DMS153 treated with DMSO at 0.1 percent for 48 hours (cell line): ENCODE measurements around the gene MEX3B.

Experiments used
- DNase-seq: peaks from one replicate; lab custom pipeline; 2025; ENCODE audit not compliant: unreplicated experiment; lab: John Stamatoyannopoulos, UW

The MEX3B gene

DNA sequence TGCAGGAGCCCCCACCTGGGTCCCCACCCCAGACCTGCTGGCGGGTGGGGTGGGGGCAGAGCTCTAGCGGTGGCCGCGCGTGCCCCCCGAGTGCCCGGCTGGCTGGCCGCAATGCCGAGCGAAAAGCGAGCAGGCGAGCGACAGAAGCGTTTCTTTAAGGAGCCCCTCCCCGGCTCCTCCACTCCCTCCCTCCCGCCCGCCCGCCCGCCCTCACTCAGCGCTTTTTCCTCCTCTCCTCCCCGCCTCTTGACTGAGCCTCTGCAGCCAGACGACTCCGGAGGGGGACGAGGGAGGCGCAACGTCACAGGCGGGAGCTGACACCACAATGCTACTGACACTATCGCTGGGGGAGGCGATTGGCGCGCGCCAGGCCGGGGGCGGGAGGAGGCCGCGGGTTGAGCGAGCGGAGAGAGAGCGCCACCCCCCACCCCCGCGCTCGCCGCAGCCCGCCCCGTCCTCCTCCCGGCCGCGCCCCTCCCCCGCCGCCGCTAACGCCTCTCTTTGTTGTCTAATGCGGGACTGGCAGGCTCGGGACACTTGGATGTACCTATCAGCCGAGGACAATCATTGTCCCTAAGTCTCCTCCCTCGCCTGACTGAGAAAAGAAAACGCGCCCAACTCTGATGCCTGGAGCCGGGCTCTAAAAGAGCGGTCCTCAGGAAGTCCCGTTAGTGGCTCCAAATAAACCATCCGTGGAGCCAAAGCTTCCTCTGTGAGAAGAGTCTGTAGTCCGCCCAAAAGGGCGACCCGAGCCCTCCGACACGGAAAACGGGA is at the start of gene MEX3B:
Gene MEX3B, minus strand, starts transcription at position 127 of the 774 bp plus-strand sequence. CDS start 313 bp downstream, outside the sequence.
- DNase-seq, result peak; percentile 74

DNA sequence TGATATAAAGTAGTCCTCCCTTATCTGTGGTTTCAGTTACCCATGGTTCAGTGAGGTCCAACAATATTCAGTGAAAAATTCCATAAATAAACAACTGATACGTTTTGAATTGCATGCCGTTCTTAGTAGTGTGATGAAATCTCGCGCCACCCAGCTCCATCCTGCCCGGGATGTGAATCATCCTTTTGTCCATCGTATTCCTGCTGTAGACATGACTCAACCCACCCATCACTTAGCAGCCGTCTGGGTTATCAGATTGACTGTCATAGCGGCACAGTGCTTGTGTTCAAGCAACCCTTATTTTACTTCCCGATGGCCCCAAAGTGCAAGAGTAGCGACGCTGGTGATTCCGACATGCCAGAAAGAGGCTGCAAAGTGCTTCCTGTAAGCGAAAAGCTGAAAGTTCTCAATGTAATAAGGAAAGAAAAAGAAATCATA is 48.0 kb upstream of the MEX3B start:
- no peak for DNase-seq

DNA sequence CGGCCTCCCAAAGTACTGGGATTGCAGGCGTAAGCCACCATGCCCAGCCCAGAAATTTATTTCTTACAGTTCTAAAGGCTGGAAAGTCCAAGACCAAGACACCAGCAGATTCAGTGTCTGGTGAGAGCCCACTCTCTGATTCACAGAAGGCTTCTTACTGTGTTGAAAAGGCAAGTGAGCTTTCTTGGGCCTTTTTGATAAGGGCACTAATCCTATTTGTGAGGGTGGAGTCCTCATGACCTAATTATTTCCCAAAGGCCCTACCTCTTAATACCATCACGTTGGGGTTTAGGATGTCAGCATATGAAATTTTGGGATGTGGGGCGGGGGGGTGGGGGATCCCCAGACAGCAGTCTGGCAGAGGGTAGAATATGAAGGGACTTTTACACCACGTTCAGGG is 47.5 kb upstream of the MEX3B start:
- DNase-seq, result no peak

GRCh38 chr15:82091636-82092140 is 45.9 kb upstream of the MEX3B start:
- no peak for DNase-seq

DNA sequence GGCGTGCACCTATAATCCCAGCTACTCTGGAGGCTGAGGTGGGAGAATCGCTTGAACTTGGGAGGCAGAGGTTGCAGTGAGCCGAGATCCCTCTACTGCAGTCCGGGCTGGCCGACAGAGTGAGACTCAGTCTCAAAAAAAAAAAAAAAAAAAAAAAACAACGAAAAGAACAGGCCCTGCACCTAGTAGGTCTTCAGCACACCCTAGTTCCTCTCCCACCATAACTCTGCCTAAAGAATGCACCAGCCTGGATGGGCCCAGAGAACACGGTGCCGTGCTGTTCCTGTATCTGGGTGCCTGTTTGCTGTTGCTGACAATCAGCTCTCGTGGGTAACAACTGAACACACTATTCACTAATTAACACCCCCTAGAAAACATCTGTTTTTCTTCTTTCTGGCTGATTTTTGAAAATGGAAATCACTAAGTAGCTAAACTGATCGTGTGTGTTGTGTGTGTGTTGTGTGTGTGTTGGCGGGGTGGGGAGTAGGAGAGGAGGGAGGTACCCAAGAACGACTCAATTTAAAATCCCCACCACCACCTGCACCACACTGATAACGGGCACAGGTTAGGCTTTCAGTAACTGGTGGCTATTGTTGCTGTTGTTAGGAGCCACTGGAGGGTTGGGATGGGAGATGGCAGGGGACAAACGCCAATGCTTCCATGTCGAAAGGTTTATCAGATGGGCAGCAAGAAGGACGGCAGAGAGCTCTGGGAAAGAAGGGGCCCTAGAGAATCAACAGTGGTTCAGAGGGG is 40.6 kb upstream of the MEX3B start:
- no peak for DNase-seq

DNA sequence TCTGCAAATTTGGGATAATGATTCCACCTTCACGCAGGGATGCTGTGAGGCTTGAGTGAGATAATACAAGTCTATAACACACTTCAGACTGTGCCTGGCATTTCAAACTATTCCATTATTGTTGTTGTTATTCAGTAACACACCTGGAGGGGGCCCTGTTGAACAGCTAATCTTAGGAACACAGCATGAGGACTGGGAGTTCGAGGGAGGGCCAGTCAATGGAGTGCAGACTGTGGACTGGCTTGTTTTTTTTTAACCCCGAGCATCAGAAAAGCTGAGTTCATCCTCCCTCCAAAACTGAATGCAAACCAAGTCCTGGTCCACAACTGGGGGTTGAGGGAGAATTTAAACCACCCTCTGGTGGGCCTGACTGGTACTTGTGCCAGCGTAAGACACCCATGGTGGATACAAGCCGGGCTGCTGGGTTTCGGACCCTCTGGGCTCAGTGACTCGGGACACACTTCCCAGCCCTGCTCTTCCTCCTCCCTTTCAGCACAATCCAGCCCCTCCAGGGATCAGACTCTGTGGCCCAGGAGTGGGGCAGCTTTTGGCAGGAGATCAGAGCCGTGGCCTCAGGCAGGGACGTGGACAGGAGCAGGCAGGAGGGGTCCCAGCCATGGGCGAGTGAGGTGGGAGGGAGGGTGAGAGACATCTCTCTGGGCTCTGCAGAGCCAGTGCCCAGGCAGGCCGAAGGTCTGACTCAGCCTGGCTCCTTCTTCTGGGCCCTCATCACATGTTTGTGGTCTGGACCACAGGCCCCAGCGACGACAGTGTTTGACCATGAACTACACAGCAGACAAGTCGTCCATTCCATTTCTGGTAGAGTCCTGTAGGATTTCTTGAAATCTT is 36.3 kb upstream of the MEX3B start:
- DNase-seq, result no peak

DNA sequence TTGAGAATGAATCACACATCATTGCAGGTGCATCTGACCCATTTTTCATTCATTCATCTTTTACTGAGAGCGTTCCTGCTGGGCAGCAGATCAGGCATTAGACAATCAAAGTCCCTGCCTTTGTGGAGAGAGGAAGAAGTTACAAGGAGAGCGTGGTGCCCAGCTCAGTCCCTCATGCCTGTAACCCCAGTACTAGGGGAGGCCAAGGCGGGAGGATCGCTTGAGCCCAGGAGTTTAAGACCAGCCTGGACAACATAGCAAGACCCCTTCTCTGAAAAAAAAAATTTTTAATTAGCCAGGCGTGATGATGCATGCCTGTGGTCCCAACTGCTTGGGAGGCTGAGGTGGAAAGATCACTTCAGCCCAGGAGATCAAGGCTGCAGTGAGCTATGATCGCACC is 35.0 kb upstream of the MEX3B start:
- no peak for DNase-seq

GRCh38 chr15:82079736-82080135 is 33.9 kb upstream of the MEX3B start:
- no peak for DNase-seq

- no peak for DNase-seq
These were observed 28.8 kb upstream of the MEX3B start for GRCh38 chr15:82074610-82075009.

DNA sequence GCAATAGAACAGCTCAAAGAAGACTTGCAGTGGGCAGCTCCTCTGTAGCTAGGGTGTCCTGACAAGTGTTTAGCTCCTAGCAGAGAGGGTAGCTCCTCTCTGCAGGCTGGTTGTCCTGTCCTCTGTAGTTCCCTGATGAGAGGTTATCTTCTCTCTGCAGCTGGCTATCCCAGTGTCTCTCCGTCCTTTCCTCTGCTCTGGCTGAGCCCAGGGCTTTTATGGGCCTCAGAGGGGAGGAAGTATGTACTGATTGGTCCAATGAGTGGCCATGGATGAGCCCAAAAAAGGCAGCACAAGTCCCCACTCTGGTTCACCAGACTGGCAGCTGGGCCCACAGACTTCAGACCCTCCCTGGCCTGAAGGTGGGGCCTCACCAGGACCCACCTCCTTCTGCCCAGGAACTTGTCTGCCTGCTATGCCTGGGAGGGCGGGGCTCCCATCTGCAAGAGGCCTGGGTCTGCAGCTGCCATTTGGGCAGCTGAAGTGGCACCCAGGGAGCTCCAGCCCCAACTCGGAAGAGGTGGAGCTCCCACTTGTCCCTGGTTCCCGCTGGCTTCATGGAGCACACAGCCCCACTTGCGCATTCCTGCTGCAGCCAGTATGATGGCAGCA is 27.2 kb upstream of the MEX3B start:
- no peak for DNase-seq

DNA sequence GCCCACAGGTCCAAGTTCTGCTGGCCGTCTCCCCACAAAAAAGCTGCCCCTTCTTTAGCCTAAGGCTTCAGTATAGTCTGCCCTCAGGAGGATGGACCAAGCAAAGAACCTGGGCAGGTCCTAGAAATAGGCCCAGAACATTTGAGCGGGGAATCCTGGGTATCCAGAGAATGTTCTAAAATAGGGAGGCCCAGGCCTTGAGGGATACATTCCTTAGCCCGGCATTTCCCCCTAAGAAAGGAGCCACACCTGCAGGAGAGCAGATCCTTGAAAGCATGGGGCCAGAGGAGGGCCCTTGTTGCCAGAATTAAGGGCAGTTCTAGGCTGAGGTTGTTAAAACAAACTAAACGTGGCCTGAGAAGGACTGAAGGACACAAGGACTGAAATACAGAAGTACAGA is 20.6 kb upstream of the MEX3B start:
- DNase-seq, result no peak

- no peak for DNase-seq
These were observed 19.0 kb upstream of the MEX3B start for GRCh38 chr15:82064824-82065223.

GRCh38 chr15:82062479-82063454 is 16.9 kb upstream of the MEX3B start:
- no peak for DNase-seq

GRCh38 chr15:82060817-82061216 is 15.0 kb upstream of the MEX3B start:
- no peak for DNase-seq

- no peak for DNase-seq
These were observed 12.8 kb upstream of the MEX3B start for GRCh38 chr15:82058517-82059204.

- no peak for DNase-seq
These were observed 12.2 kb upstream of the MEX3B start for GRCh38 chr15:82058026-82058425.

DNA sequence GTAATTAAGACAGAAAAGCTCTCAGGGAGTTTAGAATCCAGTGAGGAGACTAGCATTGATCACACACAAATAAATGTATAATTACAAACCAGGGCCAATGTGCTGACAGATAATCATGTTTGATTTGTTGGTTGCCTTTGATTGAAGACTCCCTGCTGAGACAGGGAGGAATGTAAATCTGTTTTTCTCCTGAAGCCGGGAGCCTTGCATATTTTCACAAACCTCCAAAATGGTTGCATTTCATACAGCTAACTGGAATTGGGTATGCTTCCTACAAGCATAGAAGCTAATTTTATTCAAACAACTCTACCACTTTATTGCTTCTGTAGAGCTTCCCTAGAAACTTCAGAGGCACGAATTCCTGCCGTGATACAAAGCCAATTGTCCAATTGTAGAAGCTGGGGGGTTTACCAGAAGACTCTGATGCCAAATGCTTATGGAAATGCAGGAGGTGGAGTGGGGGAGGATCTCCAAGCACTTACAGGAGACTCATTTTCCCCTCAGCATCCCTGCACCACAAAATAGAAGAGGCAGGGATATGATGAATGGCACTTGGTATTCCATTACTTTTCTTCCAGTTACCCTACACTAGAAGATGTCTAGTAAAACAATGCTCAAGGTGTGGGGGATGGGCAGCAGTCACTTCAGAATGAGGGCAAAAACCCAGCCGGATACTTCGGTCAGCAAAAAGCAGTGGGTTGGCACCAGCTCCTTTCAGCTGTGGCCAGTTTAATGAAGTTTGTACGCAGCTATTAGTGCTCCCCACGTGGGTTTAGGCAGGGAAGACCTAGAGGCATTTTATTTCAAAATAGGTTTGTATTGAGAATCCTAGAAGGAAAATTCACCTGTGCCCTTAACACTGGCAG is 11.4 kb upstream of the MEX3B start:
- DNase-seq, result no peak

- no peak for DNase-seq
These were observed 6.9 kb upstream of the MEX3B start for GRCh38 chr15:82052751-82053150.
